OCI-LY3 (cell line): Measurements from ENCODE around the gene AP2A2.

Source experiments
- EZH2phosphoT487 ChIP-seq: fragments of 200-600 bp; shearing (Covaris generic); IDR thresholded peaks from 2 replicates; pipeline ENCODE4 v1.6.1; 2018; ENCODE audit warnings: antibody characterized with exemption, mixed run types, low read depth
- TF ChIP-seq, protein P1 (sequence below): fragments of 200-600, 300-600 bp; sonication (generic); IDR thresholded peaks from 2 replicates; pipeline ENCODE4 v1.5.1; 2014; ENCODE audit warnings: antibody characterized with exemption, low read length, low read depth

DNA sequence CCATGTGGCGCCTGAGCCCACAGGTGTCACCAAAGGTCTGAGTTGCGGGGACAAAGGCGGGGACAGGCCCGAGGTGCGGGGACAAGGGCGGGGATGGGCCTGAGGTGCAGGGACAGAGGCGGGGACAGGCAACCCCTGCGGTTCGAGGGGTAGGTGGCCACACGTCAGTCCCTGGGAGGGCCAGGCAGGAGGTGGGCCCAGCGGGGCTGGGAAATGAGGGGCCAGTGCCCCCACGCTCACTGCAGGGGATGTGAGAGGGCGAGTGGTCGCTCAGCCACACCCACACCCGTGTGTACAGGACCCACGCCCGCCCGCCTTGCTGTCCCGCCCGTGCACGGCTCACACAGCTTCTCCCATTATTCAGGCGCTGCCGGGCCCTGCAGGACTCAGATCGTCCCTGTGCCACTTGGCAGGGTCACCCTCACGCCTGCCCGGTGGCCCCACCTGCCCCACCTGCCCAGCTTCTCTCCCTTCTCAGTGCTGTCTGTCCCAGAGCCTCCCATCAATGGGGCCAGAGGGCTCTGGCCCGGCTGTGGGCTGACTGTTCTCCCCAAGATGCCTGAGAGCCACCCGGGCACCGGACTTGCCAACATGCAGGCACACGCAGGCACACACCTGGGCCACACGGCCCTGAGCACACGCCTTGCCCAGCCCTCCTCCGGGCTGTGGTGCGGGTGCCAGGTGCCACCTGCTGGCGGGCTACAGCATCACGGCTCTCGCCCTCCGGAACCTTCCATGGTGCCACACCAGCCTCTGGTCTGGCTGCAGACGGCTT, 125.1 kb downstream of the AP2A2 start:
- TF ChIP-seq, protein P1, sequence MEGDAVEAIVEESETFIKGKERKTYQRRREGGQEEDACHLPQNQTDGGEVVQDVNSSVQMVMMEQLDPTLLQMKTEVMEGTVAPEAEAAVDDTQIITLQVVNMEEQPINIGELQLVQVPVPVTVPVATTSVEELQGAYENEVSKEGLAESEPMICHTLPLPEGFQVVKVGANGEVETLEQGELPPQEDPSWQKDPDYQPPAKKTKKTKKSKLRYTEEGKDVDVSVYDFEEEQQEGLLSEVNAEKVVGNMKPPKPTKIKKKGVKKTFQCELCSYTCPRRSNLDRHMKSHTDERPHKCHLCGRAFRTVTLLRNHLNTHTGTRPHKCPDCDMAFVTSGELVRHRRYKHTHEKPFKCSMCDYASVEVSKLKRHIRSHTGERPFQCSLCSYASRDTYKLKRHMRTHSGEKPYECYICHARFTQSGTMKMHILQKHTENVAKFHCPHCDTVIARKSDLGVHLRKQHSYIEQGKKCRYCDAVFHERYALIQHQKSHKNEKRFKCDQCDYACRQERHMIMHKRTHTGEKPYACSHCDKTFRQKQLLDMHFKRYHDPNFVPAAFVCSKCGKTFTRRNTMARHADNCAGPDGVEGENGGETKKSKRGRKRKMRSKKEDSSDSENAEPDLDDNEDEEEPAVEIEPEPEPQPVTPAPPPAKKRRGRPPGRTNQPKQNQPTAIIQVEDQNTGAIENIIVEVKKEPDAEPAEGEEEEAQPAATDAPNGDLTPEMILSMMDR: peak; percentile 89
- no peak for TF ChIP-seq EZH2phosphoT487
